K562 (cell line): ENCODE measurements around the gene UBASH3A. TPM values are rescaled to one million over a fixed set of nuclear protein-coding genes. Genes with fewer than 3 reads are reported as not detected.

Experiments used
- ATAC-seq: fragments of 200-7000 bp; cut with Tn5 transposase; 3 replicates; pipeline ENCODE4 v1.9.1; 2020; ENCODE audit warnings: moderate library complexity
- BruUV-seq: library from RNA; stranded (reverse); fragments of 400-500 nt; replicated peaks from 2 replicates; lab custom pipeline; 2021; lab: Mats Ljungman, UMichigan
- CTCF ChIA-PET: fragments of 300-600 bp; formaldehyde crosslinking; extraction: SDS; loops from one replicate; lab custom pipeline; 2021; ENCODE audit warnings: low intra/inter-chr PET ratio; lab: Yijun Ruan, JAX
- POLR2A ChIA-PET: fragments of 300-600, 350-650 bp; sonication (Branson Sonifier 250); formaldehyde crosslinking; extraction: SDS; loops from one replicate; lab custom pipeline; 2021; ENCODE audit warnings: antibody characterized with exemption, inconsistent platforms; lab: Yijun Ruan, JAX
- DNase-seq, 4 experiments: peaks; one replicate each; pipeline versions ENCODE4 v3.0.0 to v3.0.0-alpha.2; 2011 to 2018; ENCODE audit warnings: low spot score in 3 of 4, mixed read lengths in 3 of 4; ENCODE audit errors: extremely low read depth in 1 of 4
- FAIRE-seq: peaks from 2 replicates; lab custom pipeline; 2011; peaks lifted over from hg19 to GRCh38; lab: Jason Lieb, UNC
- H2AFZ ChIP-seq: 2 replicates; pipeline ENCODE4 v1.6.0; 2011; ENCODE audit warnings: low read depth, low read length, control low read depth, inconsistent platforms
- H3K27ac ChIP-seq: fragments of 200-600 bp; 3 replicates; pipeline ENCODE4 v1.8.0; 2011; ENCODE audit warnings: low read depth, mild to moderate bottlenecking, control low read depth, inconsistent platforms, low read length, moderate library complexity, mixed read lengths; ENCODE audit errors: extremely low read depth
- H3K27me3 ChIP-seq, 2 experiments: fragments of 300-600 bp in 1 of 2; 2 replicates in 1 of 2; 3 replicates in 1 of 2; pipeline versions ENCODE4 v1.6.0 to v1.8.0; 2011; ENCODE audit warnings: inconsistent platforms in 2 of 2, low read length in 2 of 2, mild to moderate bottlenecking in 1 of 2, mixed read lengths in 1 of 2, moderate library complexity in 1 of 2; ENCODE audit not compliant: control insufficient read depth in 2 of 2, insufficient read depth in 2 of 2
- H3K36me3 ChIP-seq: fragments of 300-600 bp; 3 replicates; pipeline ENCODE4 v1.8.0; 2011; ENCODE audit warnings: mild to moderate bottlenecking, low read length, inconsistent platforms; ENCODE audit not compliant: control insufficient read depth, insufficient read depth
- H3K4me1 ChIP-seq, 2 experiments: fragments of 200-600 bp in 1 of 2; replicated peaks in 1 of 2; 2 replicates in 1 of 2; 3 replicates in 1 of 2; pipeline versions ENCODE4 v1.5.1 to v1.8.0; 2011; ENCODE audit warnings: inconsistent platforms in 2 of 2, low read length in 2 of 2, mild to moderate bottlenecking in 1 of 2, mixed read lengths in 1 of 2, moderate library complexity in 1 of 2; ENCODE audit not compliant: control insufficient read depth in 2 of 2, insufficient read depth in 2 of 2
- H3K4me2 ChIP-seq: 2 replicates; pipeline ENCODE4 v1.6.1; 2011; ENCODE audit warnings: low read length, control low read depth, inconsistent platforms, mixed read lengths; ENCODE audit not compliant: insufficient read depth
- H3K4me3 ChIP-seq: fragments of 200-600 bp; sonication (generic), shearing (Covaris generic); 2 replicates; pipeline ENCODE4 v1.5.1; 2016; ENCODE audit warnings: control low read depth, inconsistent platforms
- H3K79me2 ChIP-seq: fragments of 200-600 bp; 3 replicates; pipeline ENCODE4 v1.8.0; 2011; ENCODE audit warnings: low read length, inconsistent platforms; ENCODE audit not compliant: control insufficient read depth, insufficient read depth
- H3K9ac ChIP-seq, 2 experiments: 2 replicates each; pipeline versions ENCODE4 v1.6.0 to v1.6.1; 2011; ENCODE audit warnings: low read depth in 2 of 2, low read length in 2 of 2, control low read depth in 1 of 2, inconsistent platforms in 1 of 2, mild to moderate bottlenecking in 1 of 2, mixed read lengths in 1 of 2; ENCODE audit not compliant: insufficient read depth in 1 of 2
- H3K9me1 ChIP-seq: one replicate; pipeline ENCODE4 v1.6.0; 2011; ENCODE audit warnings: inconsistent platforms, mild to moderate bottlenecking, low read length, moderate library complexity; ENCODE audit not compliant: control insufficient read depth, insufficient read depth
- H3K9me3 ChIP-seq: replicated peaks from 2 replicates; pipeline ENCODE4 v1.5.1; 2011; ENCODE audit warnings: low read depth, low read length, inconsistent platforms; ENCODE audit not compliant: control insufficient read depth, insufficient read depth
- H4K20me1 ChIP-seq: replicated peaks from 2 replicates; pipeline ENCODE4 v1.6.1; 2011; ENCODE audit warnings: low read length, inconsistent platforms, mixed read lengths; ENCODE audit not compliant: control insufficient read depth, insufficient read depth
- CBX1 ChIP-seq: sonication (generic); IDR thresholded peaks from 2 replicates; pipeline ENCODE4 v1.6.1; 2016; ENCODE audit warnings: antibody characterized with exemption, low read depth, mild to moderate bottlenecking
- CHCHD3 ChIP-seq: fragments of 250-450 bp; sonication (Bioruptor Pico); IDR thresholded peaks from 2 replicates; pipeline ENCODE4 v2.1.2; 2022; ENCODE audit warnings: mild to moderate bottlenecking
- GABPB1 ChIP-seq: sonication (generic); formaldehyde crosslinking; IDR thresholded peaks from 2 replicates; pipeline ENCODE4 v1.8.0; 2022; ENCODE audit warnings: mild to moderate bottlenecking, missing genetic modification reagents
- JUN ChIP-seq, 2 experiments: sonication (generic) in 1 of 2; formaldehyde crosslinking in 1 of 2; IDR thresholded peaks; 2 replicates each; pipeline versions ENCODE4 v1.6.1 to v1.8.0; 2012 to 2022; ENCODE audit warnings: borderline replicate concordance in 2 of 2, mild to moderate bottlenecking in 2 of 2, improper control_type of control experiment in 1 of 2, low read depth in 1 of 2, low read length in 1 of 2, missing genetic modification reagents in 1 of 2
- KLF1 ChIP-seq: fragments of 450-650 bp; IDR thresholded peaks from 2 replicates; pipeline ENCODE4 v1.6.1; 2016; ENCODE audit warnings: missing genetic modification characterization, missing compliant biosample characterization
- NELFE ChIP-seq: IDR thresholded peaks from 2 replicates; pipeline ENCODE4 v1.6.1; 2011; ENCODE audit warnings: mild to moderate bottlenecking; ENCODE audit not compliant: insufficient read depth, insufficient read length
- SPI1 ChIP-seq: IDR thresholded peaks from 2 replicates; pipeline ENCODE4 v1.6.1; 2011; ENCODE audit warnings: low read depth, low read length, control low read depth, borderline replicate concordance
- SREBF1 ChIP-seq: fragments of 150-350 bp; IDR thresholded peaks from 2 replicates; pipeline ENCODE4 v1.6.1; 2014; ENCODE audit warnings: antibody characterized with exemption, low read depth, low read length, borderline replicate concordance
- WGBS: fragments of 100-300 bp; shearing (Covaris generic); methylation state at CpG from one replicate; pipeline ENCODE4 v1.1.6; 2016; ENCODE audit warnings: low coverage, mixed read lengths; ENCODE audit not compliant: insufficient coverage; ENCODE audit errors: missing lambda C conversion rate; 5-methylcytosine and 5-hydroxymethylcytosine counted together
- in situ Hi-C: fragments of 300-500 bp; cut with MboI; formaldehyde crosslinking; loops from 4 replicates; pipeline ENCODE4 v1.15.0; 2018; ENCODE audit warnings: inconsistent platforms, mixed read lengths
- intact Hi-C: fragments of 100-400 bp; cut with micrococcal nuclease; formaldehyde crosslinking; loops from 2 replicates; pipeline ENCODE4 v1.14.2; 2022
- polyA plus RNA-seq, 8 experiments: library from polyadenylated mRNA; depleted of rRNA in 4 of 8; stranded (reverse) in 5 of 8; unstranded in 3 of 8; fragments of >200 nt; fragmentation: Nextera tagmentation in 2 of 8; fragmentation: Illumina TruSeq in 1 of 8; extraction: Ambion mirVana in 2 of 8; extraction: Trizol in 1 of 8; gene quantifications; 2 replicates each; pipeline versions ENCODE4 v1.2.1 to v1.2.3, GENCODE V29; 2011 to 2014; ENCODE audit warnings: inconsistent platforms in 1 of 8, missing spikeins in 1 of 8
- total RNA-seq, 7 experiments: library from RNA; depleted of rRNA in 6 of 7; stranded (reverse); fragments of >200 nt in 6 of 7; fragmentation: Illumina TruSeq in 2 of 7; extraction: Trizol in 2 of 7; gene quantifications; 2 replicates each; pipeline versions ENCODE4 v1.2.1 to v1.2.3, GENCODE V29; 2011 to 2021; ENCODE audit warnings: low replicate concordance in 1 of 7
- TF ChIP-seq, protein P1 (sequence below): fragments of 250-450 bp; sonication (Bioruptor Pico); IDR thresholded peaks from 2 replicates; pipeline ENCODE4 v1.6.1; 2021; ENCODE audit warnings: mild to moderate bottlenecking

Gene UBASH3A
- total and polyA plus RNA-seq, 9 of the 15 experiments (the other 6 are each of a cell fraction or from before 2014, with no cell fraction given): 0.23 to 1.8 (median 1.1) TPM

GRCh38 chr21:42364304-42364865 lies 39.3 kb upstream of the UBASH3A start (continued):
- TF ChIP-seq NELFE: no peak
- TF ChIP-seq GABPB1 (CRISPR knock-in tag): no peak
- TF ChIP-seq CBX1: no peak
- no peak for TF ChIP-seq SREBF1
- TF ChIP-seq, protein P1, sequence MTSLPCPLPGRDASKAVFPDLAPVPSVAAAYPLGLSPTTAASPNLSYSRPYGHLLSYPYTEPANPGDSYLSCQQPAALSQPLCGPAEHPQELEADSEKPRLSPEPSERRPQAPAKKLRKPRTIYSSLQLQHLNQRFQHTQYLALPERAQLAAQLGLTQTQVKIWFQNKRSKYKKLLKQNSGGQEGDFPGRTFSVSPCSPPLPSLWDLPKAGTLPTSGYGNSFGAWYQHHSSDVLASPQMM: no peak
- TF ChIP-seq JUN (IDR thresholded peaks at IDR 0.05; ENCODE audit: borderline replicate concordance, low read depth, low read length): no peak
- TF ChIP-seq JUN (CRISPR knock-in tag; IDR thresholded peaks at IDR 0.05; ENCODE audit: borderline replicate concordance): no peak
- TF ChIP-seq CHCHD3 (CRISPR knock-in tag): no peak

- TF ChIP-seq SPI1 (0 out of 2 replicates have a peak, but pooled peaks have one; percentile 42), KLF1 (tag) (no peak)
- TF ChIP-seq, all 486 proteins: peak for 1
- H2AFZ ChIP-seq: no peak overlapping the region
- ChIA-PET CTCF (no interaction called here), POLR2A (no interaction called here)
- H3K4me3 ChIP-seq: no peak overlapping the region
- no peaks in the 10 kb centered on the region for H3K9me1 ChIP-seq
- H3K36me3 ChIP-seq: no peaks in the 10 kb centered on the region
- H3K9ac ChIP-seq: no peak overlapping the region
- no peak overlapping the region for H3K27ac ChIP-seq
- ATAC-seq: no peak
- no peak for FAIRE-seq
- H3K4me2 ChIP-seq: no peak overlapping the region
- in situ Hi-C loops (no loop called here), intact Hi-C loops (loop anchor here (10.0 kb wide), 1 partner anchor 169 kb away; no protein-coding TSS in a partner anchor)
- H4K20me1 ChIP-seq: 0 out of 2 replicates have a peak, but pooled peaks cover 5% of the 10 kb centered on the region
- 20% methylated on average over 6 of the region's 6 CpGs for WGBS
- DNase-seq: no peak
- peaks cover 8 to 15% of the 10 kb centered on the region in 2 experiments; a peak in 3 of 5 replicates for H3K4me1 ChIP-seq
- peaks cover 25 to 53% of the 10 kb centered on the region in 2 experiments for H3K27me3 ChIP-seq
- no peaks in the 10 kb centered on the region for H3K79me2 ChIP-seq
- H3K9me3 ChIP-seq: no peaks in the 10 kb centered on the region
- no TSS peak for BruUV-seq
These were observed 37.9 kb upstream of the UBASH3A start for GRCh38 chr21:42365770-42366169.
